ENCODE results near the gene CRADD. TPM values are rescaled to one million over a fixed set of nuclear protein-coding genes. Genes with fewer than 3 reads are reported as not detected.

Gene CRADD
- total and polyA plus RNA-seq, 2 of the 4 experiments (the other 2 are of a cell fraction): 11.1 to 14.0 TPM

- H3K4me2 ChIP-seq (ENCODE audit: low read depth, low read length): peak overlapping the region; percentile 34; the same call in 1 of the 2 replicates
- H2BK15ac ChIP-seq (ENCODE audit: low read depth, low read length): no peak overlapping the region
- H4K8ac ChIP-seq (ENCODE audit: low read depth in 2 of 2, low read length in 2 of 2): peak overlapping the region; percentile 38 to 98; a peak in 2 of 4 replicates
- no peak overlapping the region for H2AK5ac ChIP-seq (ENCODE audit: low read depth, low read length)
- H3K14ac ChIP-seq (replicated peaks; ENCODE audit: low read depth, low read length): no peak overlapping the region
- H3K36me3 ChIP-seq (ENCODE audit: control insufficient read depth, insufficient read depth, low read length): no peaks in the 10 kb centered on the region
- H3K56ac ChIP-seq (ENCODE audit: extremely low read depth, insufficient read depth, low read length): no peak overlapping the region
- H3K4me3 ChIP-seq (ENCODE audit: insufficient read depth, low read depth, low read length): no peak overlapping the region
- H2AFZ ChIP-seq (replicated peaks; ENCODE audit: low read length, poor library complexity): no peak overlapping the region
- no CpG with 5 or more reads among the region's 5 CpGs for WGBS, 2 experiments (ENCODE audit: extremely low coverage in 2 of 2, insufficient read length in 1 of 2)
- intact Hi-C loops (cut with micrococcal nuclease): loop anchor here (5.0 kb wide), 1 partner anchor 34 kb away; no protein-coding TSS in a partner anchor
- peak; percentile 88 for DNase-seq
- no peak overlapping the region for H2AK9ac ChIP-seq (replicated peaks; ENCODE audit: low read depth, low read length, poor library complexity)
- ATAC-seq (ENCODE audit: low read depth): peak; percentile 67
- H3K9me1 ChIP-seq (ENCODE audit: insufficient read depth, low read length): peaks cover 7% of the 10 kb centered on the region
- no peak overlapping the region for H4K5ac ChIP-seq (ENCODE audit: low read depth, low read length)
- no peak overlapping the region for H3K23ac ChIP-seq (ENCODE audit: low read depth, low read length)
- peaks cover 18% of the 10 kb centered on the region for H3K4me1 ChIP-seq (ENCODE audit: control insufficient read depth, insufficient read depth, low read length)
- TF ChIP-seq MAFK (IDR thresholded peaks at IDR 0.05; ENCODE audit: low read depth, low read length): 0 out of 2 replicates have a peak, but pooled peaks have one; percentile 10
- no peak for TF ChIP-seq MXI1 (IDR thresholded peaks at IDR 0.05; ENCODE audit: borderline replicate concordance, low read depth, low read length)
- TF ChIP-seq BHLHE40 (IDR thresholded peaks at IDR 0.05; ENCODE audit: low read depth, low read length): peak; percentile 50; the same call in 1 of the 2 replicates
- TF ChIP-seq CHD1 (IDR thresholded peaks at IDR 0.05; ENCODE audit: low read depth, low read length): 0 out of 2 replicates have a peak, but pooled peaks have one; percentile 75
- TF ChIP-seq USF2 (IDR thresholded peaks at IDR 0.05; ENCODE audit: low read depth, low read length): no peak
- H3K27me3 ChIP-seq (ENCODE audit: control insufficient read depth, insufficient read depth, low read length): no peaks in the 10 kb centered on the region
- ChIA-PET CTCF (interaction anchor here (1.5 to 1.6 kb wide), 2 partner anchors 24 to 323 kb away, joined by 4 to 6 read pairs; no protein-coding TSS in a partner anchor), POLR2A (ENCODE audit: unreplicated experiment) (no interaction called here)
- dilution Hi-C loops (cut with HindIII; ENCODE audit: low sequenced_read_pairs, unreplicated experiment): no loop called here
- H4K91ac ChIP-seq (ENCODE audit: insufficient read depth, low read depth, low read length): no peak overlapping the region
- peak overlapping the region; percentile 98; the same call in 1 of the 2 replicates for H3K4ac ChIP-seq (ENCODE audit: low read depth, low read length)
- H4K20me1 ChIP-seq (ENCODE audit: insufficient read depth, low read length): no peaks in the 10 kb centered on the region
- H3K27ac ChIP-seq (ENCODE audit: insufficient read depth, low read length): peak overlapping the region; percentile 92; the same call in 1 of the 2 replicates
- H3K79me1 ChIP-seq (ENCODE audit: low read depth in 1 of 2, low read length in 2 of 2): peaks cover 18 to 31% of the 10 kb centered on the region in 2 experiments
- BruUV-seq (replicated peaks): no TSS peak
- no peak overlapping the region; the same call in 1 of the 2 replicates for H3K9ac ChIP-seq (ENCODE audit: low read depth, low read length)
- peak overlapping the region; percentile 100 for H2BK5ac ChIP-seq (ENCODE audit: low read depth, low read length, poor library complexity, severe bottlenecking)
- no peaks in the 10 kb centered on the region for H3K9me3 ChIP-seq (ENCODE audit: control insufficient read depth, insufficient read depth, low read length)
- in situ Hi-C loops (cut with MboI; ENCODE audit: low sequenced_read_pairs): no loop called here
- H2BK20ac ChIP-seq (ENCODE audit: low read depth, low read length): peak overlapping the region; percentile 7; the same call in 1 of the 2 replicates
- H3K18ac ChIP-seq (ENCODE audit: low read depth, low read length): peak overlapping the region; percentile 92
- peak overlapping the region; percentile 9; the same call in 1 of the 2 replicates for H2BK120ac ChIP-seq (ENCODE audit: low read depth, low read length)
Measured at GRCh38 chr12:93778306-93778705, 101.1 kb downstream of the CRADD start.

Measured in IMR-90 (cell line).